AG10803 (cell line): ENCODE measurements around the gene CDK14.
A peak's percentile ranks its signal among the peaks of the same experiment; 100 is the strongest.

ENCODE experiments used
- DNase-seq: peaks from one replicate; pipeline ENCODE4 v3.0.0; 2010; ENCODE audit warnings: low read depth
- H3K4me3 ChIP-seq: 2 replicates; pipeline ENCODE4 v1.5.1; 2011; ENCODE audit warnings: mild to moderate bottlenecking, low read length, control low read depth
- CTCF ChIP-seq: conservative IDR thresholded peaks from 2 replicates; pipeline ENCODE4 v1.5.1; 2011; ENCODE audit warnings: mild to moderate bottlenecking, low read length, control low read depth, inconsistent platforms

CDK14 gene

GRCh38 chr7:90648107-90648506 is 52.0 kb downstream of the CDK14 start:
- no peak overlapping the region for H3K4me3 ChIP-seq
- DNase-seq: peak; percentile 35
- TF ChIP-seq CTCF: no peak

GRCh38 chr7:90648834-90649233 is 52.7 kb downstream of the CDK14 start:
- H3K4me3 ChIP-seq: no peak overlapping the region
- no peak for TF ChIP-seq CTCF
- no peak for DNase-seq

DNA sequence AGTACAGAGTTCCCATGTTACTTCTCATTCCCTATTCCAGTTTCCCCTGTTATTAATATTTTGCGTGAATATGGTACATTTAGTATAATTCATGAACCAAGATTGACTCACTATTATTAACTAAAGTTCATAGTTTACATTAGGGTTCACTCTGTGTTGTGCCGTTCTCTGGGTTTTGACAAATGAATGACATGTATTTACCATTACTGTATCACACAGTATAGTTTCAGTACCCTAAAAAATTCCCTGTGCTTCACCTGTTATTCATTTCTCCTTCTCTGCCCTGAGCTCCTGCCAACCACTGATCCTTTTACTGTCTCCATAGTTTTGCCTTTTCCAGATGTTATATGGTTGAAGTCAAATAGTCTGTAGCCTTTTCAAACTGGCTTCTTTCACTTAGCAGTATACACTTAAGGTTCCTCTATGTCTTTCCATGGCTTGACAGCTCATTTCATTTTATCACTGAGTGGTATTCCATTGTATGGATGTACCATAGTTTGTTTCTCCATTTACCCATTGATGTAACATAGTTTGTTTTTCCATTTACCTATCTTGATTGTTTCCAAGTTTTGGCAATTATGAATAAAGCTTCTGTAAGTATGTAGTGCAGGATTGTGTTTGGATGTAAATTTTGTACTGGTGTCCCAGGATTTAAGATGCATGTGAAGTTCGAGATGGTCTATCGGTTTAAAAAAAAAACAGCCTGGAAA is 58.8 kb downstream of the CDK14 start:
- DNase-seq: no peak
- no peak for TF ChIP-seq CTCF
- H3K4me3 ChIP-seq: no peak overlapping the region

DNA sequence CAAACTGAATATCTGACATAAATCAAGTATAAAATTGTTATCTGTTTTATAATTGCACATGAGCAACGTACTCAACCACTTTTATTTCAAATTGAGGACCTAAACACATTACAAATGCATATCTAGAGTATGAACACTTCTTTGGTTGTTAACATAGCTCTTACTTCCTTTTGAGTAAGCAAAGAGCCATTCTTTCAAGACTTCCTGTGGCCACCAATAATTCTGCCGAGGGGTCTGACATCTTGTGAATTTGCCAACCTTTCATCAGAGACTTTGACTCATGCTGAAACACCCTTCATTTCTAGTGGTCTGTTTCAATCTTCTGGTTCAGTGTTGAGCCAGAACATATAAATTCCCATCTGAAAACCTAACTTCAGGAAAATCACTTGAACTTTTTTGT is 59.4 kb downstream of the CDK14 start:
- no peak overlapping the region for H3K4me3 ChIP-seq
- peak; percentile 86 for DNase-seq
- TF ChIP-seq CTCF: no peak

GRCh38 chr7:90657481-90657880 is 61.4 kb downstream of the CDK14 start:
- DNase-seq: no peak
- no peak for TF ChIP-seq CTCF
- no peak overlapping the region for H3K4me3 ChIP-seq

- no peak overlapping the region for H3K4me3 ChIP-seq
- TF ChIP-seq CTCF: no peak
- DNase-seq: no peak
Observed at GRCh38 chr7:90660100-90660499, 64.0 kb downstream of the CDK14 start.

- TF ChIP-seq CTCF: no peak
- H3K4me3 ChIP-seq: no peak overlapping the region
- no peak for DNase-seq
Observed at GRCh38 chr7:90660819-90661218, 64.7 kb downstream of the CDK14 start.
